Fibroblast of skin of right quadriceps (primary cell): Measurements from ENCODE around the gene GNG7.
"Not testable (repeated sequence)": the region's sequence is repeated elsewhere in the genome, so short reads cannot be mapped to it uniquely, and the experiment has no call there.

Source experiments
- DNase-seq: peaks from one replicate; pipeline ENCODE4 v3.0.0-alpha.2; 2013

GNG7 gene

GRCh38 chr19:2529473-2529918 lies 173.0 kb downstream of the GNG7 start:
- peak; percentile 96 for DNase-seq

- DNase-seq, result no peak
Observed at GRCh38 chr19:2528675-2529101, 173.8 kb downstream of the GNG7 start.

- DNase-seq, result no peak
Observed at GRCh38 chr19:2527686-2528085, 174.8 kb downstream of the GNG7 start.

GRCh38 chr19:2527171-2527570 lies 175.3 kb downstream of the GNG7 start:
- no peak for DNase-seq

- peak; percentile 78 for DNase-seq
Observed at GRCh38 chr19:2524840-2525723, 177.4 kb downstream of the GNG7 start.

- no peak for DNase-seq
Observed at GRCh38 chr19:2524361-2524839, 178.1 kb downstream of the GNG7 start.

- peak; percentile 93 for DNase-seq
Observed at GRCh38 chr19:2523630-2524311, 178.7 kb downstream of the GNG7 start.

- DNase-seq, result no peak
Observed at GRCh38 chr19:2519482-2519881, 183.0 kb downstream of the GNG7 start.

- DNase-seq, result not testable (repeated sequence)
Observed at GRCh38 chr19:2518856-2519255, 183.6 kb downstream of the GNG7 start.

- peak; percentile 58 for DNase-seq
Observed at GRCh38 chr19:2517881-2518601, 184.5 kb downstream of the GNG7 start.

- DNase-seq, result no peak
Observed at GRCh38 chr19:2516727-2517126, 185.8 kb downstream of the GNG7 start.

- no peak for DNase-seq
Observed at GRCh38 chr19:2514981-2515518, 187.4 kb downstream of the GNG7 start.

GRCh38 chr19:2512523-2513431 lies 189.7 kb downstream of the GNG7 start:
- no peak for DNase-seq

- no peak for DNase-seq
Observed at GRCh38 chr19:2511991-2512390, 190.5 kb downstream of the GNG7 start.

GRCh38 chr19:2511570-2511969 lies 190.9 kb downstream of the GNG7 start:
- no peak for DNase-seq

GRCh38 chr19:2509096-2509495 lies 193.4 kb downstream of the GNG7 start:
- DNase-seq, result no peak

- peak; percentile 51 for DNase-seq
Observed at GRCh38 chr19:2507109-2507508, 195.4 kb downstream of the GNG7 start.

GRCh38 chr19:2506656-2507055 lies 195.8 kb downstream of the GNG7 start:
- DNase-seq, result not testable (repeated sequence)

- peak; percentile 87 for DNase-seq
Observed at GRCh38 chr19:2503521-2504109, 198.9 kb downstream of the GNG7 start.

- no peak for DNase-seq
Observed at GRCh38 chr19:2500841-2501261, 201.6 kb downstream of the GNG7 start.

GRCh38 chr19:2500156-2500555 lies 202.3 kb downstream of the GNG7 start:
- no peak for DNase-seq
